RWPE2 (cell line): ENCODE measurements around the gene SEC24D.
"Not testable (repeated sequence)": the region's sequence is repeated elsewhere in the genome, so short reads cannot be mapped to it uniquely, and the experiment has no call there.

Source experiments
- ATAC-seq: fragments of 200-7000 bp; cut with Tn5 transposase; 3 replicates; pipeline ENCODE4 v1.9.1; 2021; ENCODE audit warnings: low read depth
- DNase-seq: peaks from one replicate; pipeline ENCODE4 v3.0.0-alpha.2; 2020; ENCODE audit warnings: low spot score
- H3K27ac ChIP-seq: fragments of 450-650 bp; 2 replicates; pipeline ENCODE4 v1.5.1; 2017; ENCODE audit warnings: mild to moderate bottlenecking; ENCODE audit not compliant: poor library complexity, severe bottlenecking
- H3K27me3 ChIP-seq: fragments of 250-450 bp; sonication (Bioruptor Pico); 2 replicates; pipeline ENCODE4 v1.5.1; 2021; ENCODE audit warnings: mild to moderate bottlenecking, moderate library complexity; ENCODE audit not compliant: insufficient read depth, poor library complexity, severe bottlenecking
- H3K36me3 ChIP-seq: fragments of 250-450 bp; sonication (Bioruptor Pico); 2 replicates; pipeline ENCODE4 v1.5.1; 2020; ENCODE audit warnings: low read depth, mild to moderate bottlenecking, moderate library complexity
- H3K4me1 ChIP-seq: fragments of 250-450 bp; sonication (Bioruptor Pico); 2 replicates; pipeline ENCODE4 v1.5.1; 2021; ENCODE audit warnings: mild to moderate bottlenecking, moderate library complexity; ENCODE audit not compliant: insufficient read depth, poor library complexity, severe bottlenecking
- H3K4me3 ChIP-seq: fragments of 250-450 bp; sonication (Bioruptor Pico); 2 replicates; pipeline ENCODE4 v1.5.1; 2021; ENCODE audit warnings: mild to moderate bottlenecking, moderate library complexity; ENCODE audit not compliant: severe bottlenecking
- H3K9me3 ChIP-seq: fragments of 250-450 bp; sonication (Bioruptor Pico); 2 replicates; pipeline ENCODE4 v1.5.1; 2021; ENCODE audit warnings: mild to moderate bottlenecking, moderate library complexity; ENCODE audit not compliant: severe bottlenecking
- CTCF ChIP-seq: fragments of 450-650 bp; IDR thresholded peaks from one replicate; pipeline ENCODE4 v1.5.1; 2017; ENCODE audit warnings: mild to moderate bottlenecking, moderate library complexity; ENCODE audit not compliant: poor library complexity, severe bottlenecking

SEC24D gene

DNA sequence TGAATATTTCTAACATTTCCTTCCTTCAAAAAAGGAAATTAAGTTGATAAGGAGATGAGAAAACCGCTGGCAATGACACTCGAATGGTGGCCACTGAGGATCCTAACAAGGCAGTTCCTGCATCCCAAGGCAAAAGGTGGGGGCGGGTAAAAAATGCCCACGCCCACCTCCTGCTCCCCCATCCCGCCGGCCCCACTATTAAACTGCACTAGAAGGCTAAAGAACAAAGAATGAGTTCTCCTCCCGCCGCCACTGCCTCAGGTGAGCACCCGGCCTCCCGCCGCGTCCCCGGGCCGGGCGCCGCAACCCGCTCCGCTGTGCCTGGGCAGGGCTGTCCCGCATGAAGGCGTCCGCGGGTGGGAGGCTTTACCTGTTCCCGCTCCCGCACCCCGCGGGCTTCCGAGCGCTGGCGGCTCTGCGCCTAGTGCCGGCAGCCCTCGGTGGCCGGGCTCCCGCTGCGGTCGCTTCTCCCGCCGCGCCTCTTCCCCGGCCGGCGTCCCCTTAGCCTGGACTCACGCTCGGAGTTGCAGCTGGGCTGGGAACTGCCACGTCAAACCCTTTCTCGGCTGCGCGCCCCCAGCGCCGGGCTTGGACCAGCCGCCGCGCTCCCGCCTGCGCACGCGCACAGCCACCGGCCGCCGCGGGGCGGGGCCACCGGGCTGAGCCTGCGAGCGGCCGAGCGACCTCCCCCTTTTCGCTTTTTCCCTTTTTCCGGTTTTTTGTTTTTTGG is at the start of gene SEC24D:
Gene SEC24D (minus strand): TSS at position 556 of the 730 bp plus-strand sequence. CDS start 2,430 bp downstream, outside the sequence.
- peak; percentile 79 for ATAC-seq
- Histone ChIP-seq H3K27me3 (no peaks in the 10 kb centered on the region), H3K4me1 (peaks cover 16% of the 10 kb centered on the region), H3K4me3 (peak within 1 kb of the TSS; percentile 99), H3K9me3 (no peaks in the 10 kb centered on the region), H3K36me3 (peaks cover 40% of the 10 kb centered on the region), H3K27ac (peak within 1 kb of the TSS; percentile 60)
- peak; percentile 86 for DNase-seq
- TF ChIP-seq CTCF, result no peak

DNA sequence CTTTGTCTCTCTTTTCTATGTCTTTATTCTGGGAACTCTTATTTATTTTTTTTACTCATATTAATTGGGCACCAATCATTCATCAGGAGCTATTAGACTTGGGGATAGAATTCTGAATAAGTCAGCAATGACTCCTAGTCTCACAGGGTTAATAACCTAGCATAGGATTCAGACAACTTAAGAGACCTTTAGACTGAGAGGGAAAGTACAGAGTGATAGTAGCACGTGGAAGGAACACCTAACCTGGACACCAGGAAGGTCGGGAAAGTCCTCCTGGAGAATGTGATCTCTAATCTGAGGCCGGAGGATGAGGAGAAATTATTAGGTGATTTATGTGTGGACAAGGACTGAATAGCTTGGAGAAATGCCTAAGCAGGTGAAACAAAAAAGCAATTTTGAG is 48.8 kb upstream of the SEC24D start:
- Histone ChIP-seq H3K27ac (no peak overlapping the region), H3K4me1 (peaks cover 2% of the 10 kb centered on the region), H3K4me3 (no peak overlapping the region), H3K36me3 (no peaks in the 10 kb centered on the region), H3K27me3 (no peaks in the 10 kb centered on the region), H3K9me3 (no peaks in the 10 kb centered on the region)
- ATAC-seq, result no peak
- TF ChIP-seq CTCF, result no peak
- DNase-seq, result no peak

- no peak overlapping the region for H3K27ac ChIP-seq
- no peaks in the 10 kb centered on the region for H3K9me3 ChIP-seq
- TF ChIP-seq CTCF, result no peak
- no peaks in the 10 kb centered on the region for H3K27me3 ChIP-seq
- no peak for DNase-seq
- ATAC-seq, result no peak
- H3K4me3 ChIP-seq, result no peak overlapping the region
- H3K36me3 ChIP-seq, result no peaks in the 10 kb centered on the region
- no peaks in the 10 kb centered on the region for H3K4me1 ChIP-seq
These were observed 47.9 kb upstream of the SEC24D start for GRCh38 chr4:118883861-118884260.

- H3K36me3 ChIP-seq, result no peaks in the 10 kb centered on the region
- H3K27me3 ChIP-seq, result no peaks in the 10 kb centered on the region
- DNase-seq, result no peak
- H3K4me3 ChIP-seq, result no peak overlapping the region
- H3K4me1 ChIP-seq, result no peaks in the 10 kb centered on the region
- H3K9me3 ChIP-seq, result no peaks in the 10 kb centered on the region
- no peak for ATAC-seq
- no peak overlapping the region for H3K27ac ChIP-seq
- TF ChIP-seq CTCF, result no peak
These were observed 45.7 kb upstream of the SEC24D start for GRCh38 chr4:118881512-118882146.

GRCh38 chr4:118879409-118879808 is 43.5 kb upstream of the SEC24D start:
- Histone ChIP-seq H3K9me3 (no peaks in the 10 kb centered on the region), H3K4me3 (no peak overlapping the region), H3K27me3 (no peaks in the 10 kb centered on the region), H3K4me1 (no peaks in the 10 kb centered on the region), H3K27ac (no peak overlapping the region), H3K36me3 (no peaks in the 10 kb centered on the region)
- DNase-seq (no peak), ATAC-seq (no peak)
- no peak for TF ChIP-seq CTCF

GRCh38 chr4:118878507-118878906 is 42.6 kb upstream of the SEC24D start:
- not testable (repeated sequence) for H3K9me3 ChIP-seq, H3K4me1 ChIP-seq, DNase-seq, H3K4me3 ChIP-seq, H3K27ac ChIP-seq, H3K27me3 ChIP-seq, H3K36me3 ChIP-seq, ATAC-seq
